Activated naive CD4-positive, alpha-beta T cell treated with anti-CD3 and anti-CD28 coated beads, Interleukin-2, amount 50 U/mL, for 16 hours (primary cell): ENCODE measurements around the gene NEAT1.
A peak's percentile ranks its signal among the peaks of the same experiment; 100 is the strongest.
"Not testable (repeated sequence)": the region's sequence is repeated elsewhere in the genome, so short reads cannot be mapped to it uniquely, and the experiment has no call there.

Experiments used
- DNase-seq: peaks from one replicate; pipeline ENCODE4 v3.0.0-alpha.2; 2020

The NEAT1 gene

DNA sequence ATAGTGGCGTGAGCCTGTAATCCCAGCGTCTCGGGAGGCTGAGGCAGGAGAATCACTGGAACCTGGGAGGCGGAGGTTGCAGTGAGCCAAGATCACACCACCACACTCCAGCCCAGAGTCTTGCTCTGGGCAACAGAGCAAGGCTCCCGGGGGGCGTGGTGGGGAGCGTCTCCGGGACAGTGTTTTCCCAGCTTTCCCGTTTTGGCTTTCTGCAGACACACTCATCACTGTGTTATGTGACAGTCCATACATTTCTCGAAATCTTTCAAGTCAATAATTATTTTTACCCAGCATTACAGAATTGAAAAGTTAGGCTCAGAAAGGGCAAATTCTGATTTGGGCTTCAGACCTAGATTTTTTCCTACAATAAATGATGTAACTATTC, 31.7 kb downstream of the NEAT1 start:
- DNase-seq: no peak

DNA sequence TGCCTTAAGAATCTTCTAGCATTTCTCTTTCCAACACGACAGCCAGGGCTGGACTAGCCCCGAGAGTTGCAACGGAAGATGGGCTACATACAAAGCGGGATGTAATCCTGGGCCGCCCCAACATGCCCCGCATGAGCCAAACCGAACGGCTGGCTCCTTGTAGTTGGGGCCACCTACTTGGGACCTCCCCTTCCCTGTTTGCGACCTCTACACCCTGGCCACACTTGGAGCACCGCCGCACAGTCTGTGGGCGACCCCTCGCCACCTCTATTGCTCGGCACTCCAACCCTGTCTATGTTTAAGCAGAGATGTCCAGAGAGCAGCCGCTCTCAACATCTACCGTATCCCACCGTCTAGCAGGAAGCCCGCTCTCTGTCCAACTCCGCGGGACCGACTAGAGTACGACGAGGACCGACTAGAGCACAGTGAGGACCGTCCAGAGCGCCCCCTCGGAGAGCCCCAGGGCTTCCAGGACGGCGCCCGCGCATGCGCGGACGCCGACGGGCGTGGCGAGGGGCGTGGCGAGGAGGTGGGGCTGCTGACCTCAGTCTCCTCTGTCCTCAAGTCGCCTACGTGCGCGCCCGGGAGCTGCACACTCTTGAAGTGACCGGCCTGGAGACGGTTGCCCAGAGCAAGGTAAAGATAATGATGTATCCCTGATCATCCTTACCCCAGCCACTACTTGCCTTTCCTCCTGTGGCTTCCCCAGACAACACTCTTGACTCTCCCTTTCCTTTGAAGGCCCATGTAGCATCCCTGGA, 32.3 kb downstream of the NEAT1 start:
- peak; percentile 77 for DNase-seq

DNA sequence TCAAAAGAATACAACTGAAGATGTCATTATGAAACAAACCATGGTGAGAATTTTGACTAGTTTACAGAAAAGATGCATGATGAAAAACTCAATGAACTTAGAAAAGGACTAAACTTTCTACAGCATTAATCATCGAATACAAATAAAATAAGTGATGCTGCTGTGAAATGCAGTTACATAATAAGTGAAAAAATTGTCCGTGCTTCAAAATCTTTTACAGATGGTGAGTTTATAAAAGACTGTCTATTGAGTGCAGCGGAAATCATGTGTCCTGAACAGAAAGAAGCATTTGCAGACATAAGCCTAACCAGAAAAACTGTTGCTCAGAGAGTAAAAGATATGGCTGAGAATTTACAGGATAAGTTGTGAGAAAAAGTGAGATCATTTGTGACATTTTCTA, 33.8 kb downstream of the NEAT1 start:
- DNase-seq: no peak

DNA sequence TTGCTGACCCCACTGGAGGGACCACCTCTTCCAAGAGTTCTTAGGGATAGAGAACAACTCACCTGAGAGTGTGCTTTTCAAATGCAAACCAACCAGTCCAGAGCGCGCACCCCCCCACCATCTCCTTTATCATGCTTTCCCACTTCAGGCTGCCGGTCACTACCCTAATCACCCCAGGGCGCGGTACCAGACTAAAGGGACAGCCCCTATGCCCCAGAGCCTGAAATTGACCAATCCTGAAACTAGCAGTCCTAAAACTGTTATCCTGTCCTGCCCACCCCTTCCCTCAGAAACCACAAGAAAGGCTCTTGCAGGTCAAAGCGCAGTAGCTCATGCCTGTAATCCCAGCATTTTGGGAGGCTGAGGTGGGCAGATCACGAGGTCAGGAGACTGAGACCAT, 37.0 kb downstream of the NEAT1 start:
- no peak for DNase-seq

DNA sequence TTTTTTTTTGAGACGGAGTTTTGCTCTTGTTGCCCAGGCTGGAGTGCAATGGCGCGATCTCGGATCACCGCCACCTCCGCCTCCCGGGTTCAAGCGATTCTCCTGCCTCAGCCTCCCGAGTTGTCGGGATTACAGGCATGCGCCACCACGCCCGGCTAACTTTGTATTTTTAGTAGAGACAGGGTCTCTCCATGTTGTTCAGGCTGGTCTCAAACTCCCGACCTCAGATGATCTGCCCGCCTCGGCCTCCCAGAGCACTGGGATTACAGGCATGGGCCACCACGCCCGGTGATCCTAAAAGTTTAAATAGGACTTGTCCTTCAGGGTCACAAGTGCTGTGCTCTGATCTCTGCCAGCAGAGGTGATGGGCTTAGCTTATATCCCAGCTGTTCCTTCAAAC, 42.9 kb downstream of the NEAT1 start:
- not testable (repeated sequence) for DNase-seq

DNA sequence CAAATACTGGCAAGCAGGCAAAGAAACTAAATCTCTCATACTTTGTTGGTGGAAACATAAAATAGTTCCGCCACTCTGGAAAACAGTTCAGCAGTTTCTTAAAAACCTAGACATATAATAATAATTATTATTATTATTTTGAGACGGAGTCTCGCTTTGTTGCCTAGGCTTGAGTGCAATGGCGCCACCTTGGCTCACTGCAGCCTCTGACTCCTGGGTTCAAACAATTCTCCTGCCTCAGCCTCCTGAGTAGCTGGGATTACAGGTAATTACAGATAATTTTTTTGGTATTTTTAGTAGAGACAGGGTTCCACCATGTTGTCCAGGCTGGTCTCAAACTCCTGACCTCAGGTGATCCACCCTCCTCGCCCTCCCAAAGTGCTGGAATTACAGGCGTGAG, 44.7 kb downstream of the NEAT1 start:
- not testable (repeated sequence) for DNase-seq

DNA sequence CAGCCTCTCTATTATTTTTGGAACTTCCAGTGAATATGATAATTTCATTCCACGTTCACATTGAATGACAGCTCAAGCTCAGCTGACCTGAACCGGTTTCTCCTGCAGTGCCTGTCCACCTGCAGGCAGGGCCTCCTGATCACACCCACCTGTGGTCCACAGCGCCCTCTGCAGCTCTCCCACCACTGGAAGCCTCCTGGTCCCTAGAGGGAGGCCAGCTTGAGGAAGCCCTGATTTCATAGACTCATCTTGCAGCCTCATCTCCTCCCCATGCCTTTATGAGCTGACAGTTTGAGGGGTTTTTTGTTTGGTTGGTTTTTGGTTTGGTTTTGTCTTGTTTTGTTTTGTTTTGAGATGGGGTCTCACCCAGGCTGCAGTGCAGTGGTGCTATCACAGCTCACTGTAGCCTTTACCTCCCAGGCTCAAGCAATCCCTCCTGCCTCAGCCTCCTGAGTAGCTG, 46.3 kb downstream of the NEAT1 start:
- DNase-seq: peak; percentile 42

DNA sequence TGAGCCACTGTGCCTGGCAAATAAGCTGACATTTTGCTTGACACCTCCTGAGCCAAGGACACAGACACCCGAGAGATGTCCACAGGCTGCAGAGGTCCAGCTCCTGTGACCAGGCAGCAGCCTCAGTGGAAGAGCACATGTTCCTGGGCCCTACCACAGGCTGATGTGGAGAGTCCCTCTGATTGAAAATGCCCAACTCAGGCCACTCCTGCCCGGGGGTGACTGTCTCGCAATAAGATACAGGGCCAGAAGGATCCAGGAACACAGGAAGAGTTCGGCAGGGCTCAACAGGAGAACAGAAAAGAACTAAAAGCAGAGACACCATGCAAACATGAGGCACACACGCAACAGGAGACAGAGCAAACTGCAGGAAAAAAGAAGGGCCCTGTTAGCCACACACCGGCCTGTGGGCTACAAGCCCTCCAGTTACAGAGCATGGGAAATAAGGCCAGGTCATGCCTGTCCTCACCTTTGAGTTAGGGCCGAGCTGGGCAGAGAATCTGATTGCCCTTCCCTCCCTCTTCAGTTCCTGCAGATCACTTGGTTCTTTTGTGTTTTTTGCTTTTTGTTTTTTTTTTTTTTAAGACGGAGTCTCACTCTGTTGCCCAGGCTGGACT, 47.9 kb downstream of the NEAT1 start:
- DNase-seq: no peak

DNA sequence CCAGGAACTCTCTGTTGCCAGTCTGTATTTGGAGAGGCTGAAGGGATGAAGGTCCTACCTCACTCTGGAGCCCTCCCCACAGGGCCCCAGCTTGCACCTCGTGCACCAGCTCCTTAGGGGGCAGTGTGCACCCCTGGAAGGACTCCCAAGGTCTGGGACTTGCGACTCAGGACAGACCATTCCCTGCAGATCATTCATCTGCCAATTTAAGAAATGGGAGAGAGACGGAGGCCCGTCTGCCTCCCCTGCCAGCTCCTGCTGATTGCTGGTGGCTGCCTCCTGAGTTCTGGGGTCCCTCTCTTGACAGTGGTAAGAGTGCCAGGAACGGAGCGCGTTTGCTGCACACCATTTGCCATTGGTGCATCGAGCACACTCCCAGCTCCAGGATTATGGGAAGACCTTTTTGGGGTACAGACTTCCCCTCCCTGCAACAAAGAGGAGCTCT, 48.9 kb downstream of the NEAT1 start:
- no peak for DNase-seq

DNA sequence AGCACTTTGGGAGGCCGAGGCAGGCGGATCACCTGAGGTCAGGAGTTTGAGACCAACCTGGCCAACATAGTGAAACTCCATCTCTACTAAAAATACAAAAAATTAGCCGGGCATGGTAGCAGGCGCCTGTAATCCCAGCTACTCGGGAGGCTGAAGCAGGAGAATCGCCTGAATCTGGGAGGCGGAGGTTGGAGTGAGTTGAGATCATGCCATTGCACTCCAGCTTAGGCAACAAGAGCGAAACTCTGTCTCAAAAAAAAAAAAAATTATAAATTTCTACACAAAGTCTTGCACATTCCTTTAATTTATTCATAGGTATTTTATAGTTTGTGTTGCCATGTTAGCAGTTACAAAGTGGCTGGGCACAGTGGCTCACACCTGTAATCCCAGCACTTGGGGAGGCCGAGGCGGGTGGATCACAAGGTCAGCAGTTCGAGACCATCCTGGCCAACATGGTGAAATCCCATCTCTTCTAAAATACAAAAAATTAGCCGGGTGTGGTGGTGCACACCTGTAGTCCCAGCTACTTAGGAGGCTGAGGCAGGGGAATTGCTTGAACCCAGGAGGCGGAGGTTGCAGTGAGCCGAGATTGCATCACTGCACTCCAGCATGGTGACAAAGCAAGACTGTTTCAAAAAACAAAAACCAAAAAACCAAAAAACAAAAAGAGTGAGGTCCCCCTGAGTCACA, 50.1 kb downstream of the NEAT1 start:
- DNase-seq: not testable (repeated sequence)

DNA sequence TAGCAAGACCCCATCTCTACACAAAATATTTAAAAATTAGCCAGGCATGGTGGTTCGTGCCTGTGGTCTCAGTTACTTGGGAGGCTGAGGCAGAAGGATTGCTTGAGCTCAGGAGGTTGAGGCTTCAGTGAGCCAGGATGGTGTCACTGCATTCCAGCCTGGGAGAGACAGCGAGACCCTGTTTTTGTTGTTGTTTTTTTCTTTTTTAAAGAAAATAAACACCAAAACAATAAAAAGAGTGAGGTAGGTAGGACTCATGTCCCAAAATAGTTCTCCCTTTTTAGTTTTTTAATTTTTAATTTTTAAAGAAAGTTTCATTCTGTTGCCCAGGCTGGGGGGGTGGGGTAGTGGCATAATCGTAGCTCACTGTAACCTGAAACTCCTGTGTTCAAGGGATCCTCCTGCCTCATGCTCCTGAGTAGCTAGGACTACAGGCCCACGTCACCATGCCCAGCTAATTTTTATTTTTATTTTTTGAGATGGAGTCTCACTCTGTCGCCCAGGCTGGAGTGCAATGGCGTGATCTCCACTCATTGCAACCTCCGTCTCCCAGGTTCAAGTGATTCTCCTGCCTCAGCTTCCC, 50.8 kb downstream of the NEAT1 start:
- DNase-seq: no peak

DNA sequence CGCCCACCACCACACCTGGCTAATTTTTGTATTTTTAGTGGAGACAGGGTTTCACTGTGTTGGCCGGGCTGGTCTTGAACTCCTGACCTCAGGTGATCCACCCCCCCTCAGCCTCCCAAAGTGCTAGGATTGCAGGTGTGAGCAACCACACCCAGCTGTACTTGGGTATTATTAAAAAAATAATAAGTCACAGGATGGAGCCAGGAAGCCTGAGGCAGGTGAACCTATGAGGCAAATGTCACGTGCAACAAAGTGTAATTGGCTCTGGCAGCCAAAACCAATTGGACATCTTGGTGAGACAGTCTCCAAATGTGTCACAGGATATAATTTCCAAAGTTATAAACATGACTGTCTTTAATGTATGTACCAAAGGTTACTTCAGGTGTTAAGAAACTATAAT, 52.3 kb downstream of the NEAT1 start:
- no peak for DNase-seq

DNA sequence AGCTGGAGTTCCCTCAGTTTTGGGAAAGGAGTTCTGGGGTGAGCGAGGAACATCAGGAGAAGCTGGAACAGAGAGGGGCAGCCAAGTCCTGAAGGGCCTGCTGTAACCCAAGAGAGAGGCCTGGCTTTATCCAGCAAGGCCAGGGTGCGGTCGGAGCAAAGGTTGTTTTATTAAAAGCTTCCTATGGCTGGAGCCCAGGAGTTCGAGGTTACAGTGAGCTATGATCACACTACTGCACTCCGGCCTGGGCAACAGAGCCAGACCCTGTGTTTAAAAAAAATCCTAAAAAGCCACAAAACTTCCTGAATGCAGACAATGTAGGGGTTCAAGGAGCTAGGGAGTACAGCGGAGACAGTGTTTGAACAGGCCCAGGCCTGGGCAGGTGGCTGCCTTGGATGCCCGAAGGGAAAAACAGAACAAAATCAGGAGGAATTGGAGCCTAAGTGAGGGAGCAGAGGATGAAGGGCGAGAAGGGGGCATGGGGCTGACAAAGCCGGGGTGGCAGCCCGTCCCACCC, 54.1 kb downstream of the NEAT1 start:
- no peak for DNase-seq

DNA sequence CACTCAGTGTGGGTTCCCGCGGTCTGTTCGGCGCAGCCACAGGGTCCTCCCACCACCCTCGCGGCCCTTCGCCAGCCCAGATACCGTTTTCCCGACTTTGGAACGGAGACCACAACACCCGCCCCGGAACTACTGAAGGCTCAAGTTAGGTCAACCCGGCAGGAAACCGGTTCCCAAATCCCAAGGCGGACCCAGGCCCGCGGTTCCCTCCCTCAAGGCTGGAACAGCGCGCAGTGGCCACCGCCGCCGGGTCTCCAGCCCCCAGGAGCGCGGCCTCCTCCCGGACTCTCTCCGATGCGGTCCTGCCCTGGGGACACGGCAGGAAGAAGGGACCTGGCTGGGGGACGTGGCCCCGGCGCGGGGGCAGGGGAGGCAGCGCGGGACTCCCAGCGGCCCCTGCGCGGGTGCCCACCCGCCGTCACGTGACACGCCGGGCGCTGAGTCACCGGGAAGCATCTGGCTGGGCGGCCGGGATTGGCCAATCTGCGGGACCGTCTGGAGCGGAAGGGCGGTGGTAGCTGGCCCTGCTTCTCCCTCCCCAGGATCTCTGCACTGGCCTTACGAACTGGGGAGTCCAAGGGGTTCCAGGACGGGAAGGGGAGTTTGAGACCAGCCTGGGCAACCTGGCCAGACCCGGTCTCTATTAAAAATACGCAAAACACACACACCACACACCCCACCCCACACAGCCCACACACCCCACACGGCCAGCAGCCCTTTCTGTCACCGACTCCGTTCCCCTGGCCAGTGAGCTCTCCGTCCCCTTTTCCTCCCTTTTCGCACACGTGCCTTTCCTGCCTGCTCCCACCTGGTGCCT, 54.8 kb downstream of the NEAT1 start:
- peak; percentile 92 for DNase-seq

DNA sequence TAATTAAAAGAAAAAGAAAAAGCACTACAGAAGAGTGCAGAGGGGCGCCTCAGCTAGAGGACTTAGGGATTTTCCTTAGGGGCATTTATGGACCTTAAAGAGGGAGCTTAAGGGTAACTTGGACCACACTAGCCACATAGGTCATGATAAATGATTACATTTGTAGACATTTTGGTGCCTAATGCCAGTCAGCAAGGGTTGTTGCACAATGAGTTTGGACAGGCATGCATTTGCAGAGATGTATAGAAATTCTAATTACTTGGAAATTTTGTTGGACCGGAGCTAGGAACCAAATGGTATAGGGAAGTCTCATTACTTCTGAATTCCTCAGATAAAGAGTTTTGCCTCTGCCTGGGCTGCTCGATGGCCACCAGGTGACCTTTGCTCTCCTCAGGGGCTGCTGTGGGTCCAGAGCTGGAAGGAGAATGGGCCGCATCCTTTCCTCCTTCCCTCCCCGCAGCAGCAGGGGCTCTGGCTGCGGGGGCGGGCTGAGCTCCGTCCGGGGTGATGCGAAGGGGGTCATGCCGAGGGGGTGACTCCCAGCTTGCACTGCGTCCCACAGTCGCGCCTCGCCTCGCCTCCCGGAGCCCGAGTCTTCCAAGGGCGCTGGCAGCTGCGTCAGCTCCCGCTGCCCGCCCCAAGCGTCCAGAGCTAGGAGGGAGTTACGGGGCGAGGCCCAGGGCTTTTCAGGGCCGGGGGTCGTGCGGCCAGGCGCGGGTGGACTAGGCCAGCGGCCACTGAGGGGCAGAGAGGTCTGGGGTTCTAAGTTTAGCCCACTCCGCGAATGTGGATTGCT, 56.0 kb downstream of the NEAT1 start:
- DNase-seq: no peak

DNA sequence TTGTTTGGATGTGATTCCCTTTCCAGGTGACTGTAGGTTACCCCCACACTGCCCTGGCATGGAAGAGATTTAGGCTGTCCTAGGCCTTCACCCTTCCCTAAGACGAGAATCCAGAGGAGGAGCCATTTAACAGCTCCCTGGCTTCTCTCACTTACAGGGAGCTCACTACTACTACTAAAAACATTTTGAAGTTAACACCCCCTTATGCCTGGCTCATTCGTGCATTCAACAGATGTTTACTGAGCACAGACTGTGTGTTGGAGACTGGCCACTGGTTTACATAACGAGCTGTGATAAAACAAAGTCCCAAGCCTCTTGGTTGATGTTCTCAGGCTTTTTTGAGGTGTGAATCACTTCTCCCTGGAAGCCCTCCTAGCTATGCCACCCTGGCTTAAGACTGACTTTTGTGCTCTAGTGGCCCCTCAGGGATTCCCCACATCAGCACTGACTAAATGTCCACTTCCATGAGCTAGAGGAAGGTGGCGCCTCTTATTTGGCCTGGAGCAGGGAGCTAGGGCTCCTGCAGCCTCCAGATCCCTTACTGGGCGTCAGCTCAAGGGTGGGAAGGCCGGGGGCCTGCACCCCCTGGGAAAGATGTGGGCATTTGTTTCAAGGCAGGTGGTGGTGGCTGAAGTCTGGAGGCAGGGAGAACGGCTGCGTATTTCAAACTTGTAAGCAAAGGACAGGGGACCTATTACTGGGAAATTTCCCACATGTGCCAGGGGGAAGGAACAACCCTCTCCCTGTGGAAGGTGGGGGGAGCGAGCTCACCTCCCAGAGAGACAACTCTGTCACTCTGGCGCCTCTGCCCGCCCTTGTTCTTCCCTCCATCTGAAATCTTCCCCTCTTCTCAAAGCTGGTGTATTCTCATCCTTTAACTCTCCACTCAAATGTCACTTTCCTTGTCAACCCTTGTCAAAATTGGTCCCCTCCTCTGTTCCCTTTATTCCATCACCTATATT, 56.9 kb downstream of the NEAT1 start:
- no peak for DNase-seq

DNA sequence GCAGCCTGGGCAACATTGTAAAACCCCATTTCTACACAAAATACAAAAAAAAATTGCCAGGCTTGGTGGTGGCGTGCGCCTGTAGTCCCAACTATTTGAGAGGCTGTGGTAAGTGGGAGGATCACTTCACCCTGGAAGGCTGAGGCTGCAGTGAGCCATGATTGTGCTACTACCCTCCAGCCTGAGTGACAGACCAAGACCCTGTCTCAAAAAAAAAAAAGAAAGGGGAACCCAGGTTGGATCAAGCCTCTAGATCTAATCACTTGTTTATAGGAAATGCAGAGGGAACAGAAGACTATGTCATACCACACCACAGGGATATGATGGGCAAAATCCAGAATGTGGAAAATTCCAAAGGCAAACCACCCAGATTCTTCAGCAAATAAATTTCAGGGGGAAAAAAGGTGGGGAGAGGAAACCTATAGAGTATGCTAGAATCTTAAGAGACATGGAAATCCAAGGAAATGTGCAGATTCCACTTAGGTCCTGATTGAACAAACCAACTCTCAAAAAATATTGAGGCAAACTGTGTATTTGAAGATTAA, 59.8 kb downstream of the NEAT1 start:
- no peak for DNase-seq

DNA sequence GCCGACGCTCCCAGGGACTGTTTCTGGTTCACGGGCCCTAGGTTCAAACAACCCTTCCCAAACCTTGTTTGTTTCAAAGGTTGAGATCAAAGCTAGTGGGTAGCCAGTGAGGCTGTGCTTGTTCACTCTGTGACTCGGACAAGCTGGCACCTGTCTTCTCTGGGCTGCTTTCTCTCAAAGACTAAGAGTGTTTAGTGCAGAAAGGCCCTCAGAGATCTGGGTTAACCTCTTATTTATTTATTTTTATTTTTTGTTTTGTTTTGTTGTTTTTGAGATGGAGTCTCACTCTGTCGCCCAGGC, 63.3 kb downstream of the NEAT1 start:
- DNase-seq: no peak

DNA sequence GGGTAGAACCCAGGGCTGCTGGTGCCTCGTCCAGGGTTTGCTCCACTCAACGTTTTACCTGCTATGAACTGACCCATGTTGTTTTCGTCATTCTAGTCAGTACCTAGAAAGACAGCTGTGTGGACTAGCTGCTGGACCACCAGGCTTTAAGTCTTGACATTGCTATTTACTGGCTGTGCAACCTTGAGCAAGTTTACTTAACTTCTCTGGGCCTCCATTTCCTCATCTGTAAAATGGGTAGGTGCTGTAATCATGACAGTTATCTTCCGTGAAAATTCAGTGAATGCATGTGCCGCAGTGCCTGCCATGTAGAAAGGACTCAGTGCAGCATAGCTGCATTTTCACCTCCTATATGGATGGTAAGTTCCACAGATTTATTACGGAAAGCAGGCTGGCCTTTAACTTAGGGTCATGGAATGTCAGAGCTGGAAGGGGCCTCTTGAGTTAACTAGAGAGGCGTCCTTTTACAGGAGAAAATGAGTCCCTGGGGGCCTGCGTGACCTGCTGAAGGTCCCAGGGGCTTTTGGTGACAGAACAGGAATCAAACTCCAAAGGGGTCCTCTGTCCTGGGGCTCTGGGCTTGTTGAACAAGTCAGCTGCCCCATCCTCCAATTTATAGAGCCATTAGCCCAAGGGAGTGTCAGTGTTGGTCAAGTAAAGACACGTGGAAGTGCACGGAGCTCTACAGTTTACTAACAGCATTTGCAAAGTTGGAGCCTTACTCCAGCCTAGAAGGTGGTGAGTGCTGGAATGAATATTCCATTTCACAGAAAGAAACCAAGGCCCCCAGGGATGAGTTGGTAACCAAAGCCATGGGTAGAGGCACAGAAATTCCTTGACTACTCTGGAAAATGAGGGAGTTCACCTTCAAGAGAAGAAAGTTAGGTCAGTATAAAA, 64.2 kb downstream of the NEAT1 start:
- DNase-seq: no peak
